ENCODE data around the gene ALCAM.
A peak's percentile ranks its signal among the peaks of the same experiment; 100 is the strongest.
"Not testable (repeated sequence)": the region's sequence is repeated elsewhere in the genome, so short reads cannot be mapped to it uniquely, and the experiment has no call there.

Gene ALCAM

GRCh38 chr3:105356988-105357387 is 9.7 kb upstream of the ALCAM start:
- no peak for DNase-seq

GRCh38 chr3:105359098-105359762 is 7.5 kb upstream of the ALCAM start:
- DNase-seq: no peak

GRCh38 chr3:105360003-105360402 is 6.7 kb upstream of the ALCAM start:
- no peak for DNase-seq

GRCh38 chr3:105362021-105362665 is 4.6 kb upstream of the ALCAM start:
- peak; percentile 26 for DNase-seq

- DNase-seq: no peak
These were observed 2.6 kb upstream of the ALCAM start for GRCh38 chr3:105364128-105364527.

- no peak for DNase-seq
These were observed 1.7 kb upstream of the ALCAM start for GRCh38 chr3:105365081-105365390.

GRCh38 chr3:105365391-105366325 is 1.1 kb upstream of the ALCAM start:
- DNase-seq: no peak

GRCh38 chr3:105367063-105367405 is 325 bp downstream of the ALCAM start:
- DNase-seq: peak; percentile 28

- peak; percentile 94 for DNase-seq
These were observed 901 bp downstream of the ALCAM start for GRCh38 chr3:105367406-105368213.

GRCh38 chr3:105368566-105369499 is 2.1 kb downstream of the ALCAM start:
- DNase-seq: peak; percentile 79

GRCh38 chr3:105369500-105370371 is 3.0 kb downstream of the ALCAM start:
- peak; percentile 89 for DNase-seq

GRCh38 chr3:105373383-105373782 is 6.7 kb downstream of the ALCAM start:
- DNase-seq: no peak

GRCh38 chr3:105375750-105376511 is 9.2 kb downstream of the ALCAM start:
- DNase-seq: no peak

GRCh38 chr3:105377716-105378115 is 11.0 kb downstream of the ALCAM start:
- no peak for DNase-seq

- DNase-seq: no peak
These were observed 18.5 kb downstream of the ALCAM start for GRCh38 chr3:105385179-105385578.

GRCh38 chr3:105385819-105386508 is 19.3 kb downstream of the ALCAM start:
- DNase-seq: peak; percentile 25

- no peak for DNase-seq
These were observed 20.5 kb downstream of the ALCAM start for GRCh38 chr3:105387122-105387751.

GRCh38 chr3:105388176-105388575 is 21.5 kb downstream of the ALCAM start:
- DNase-seq: no peak

- DNase-seq: not testable (repeated sequence)
These were observed 23.1 kb downstream of the ALCAM start for GRCh38 chr3:105389759-105390158.
